SK-N-SH (cell line): ENCODE measurements around the gene AIMP2. TPM values are rescaled to one million over a fixed set of nuclear protein-coding genes. Genes with fewer than 3 reads are reported as not detected.
A peak's percentile ranks its signal among the peaks of the same experiment; 100 is the strongest.

Experiments
- CTCF ChIA-PET: fragments of 300-600, 350-600 bp; formaldehyde crosslinking; extraction: SDS; loops from one replicate; lab custom pipeline; 2021; lab: Yijun Ruan, JAX
- POLR2A ChIA-PET: fragments of 350-600 bp; sonication (Branson Sonifier 250); formaldehyde crosslinking; extraction: SDS; loops from one replicate; lab custom pipeline; 2020; ENCODE audit warnings: antibody characterized with exemption, inconsistent platforms; lab: Yijun Ruan, JAX
- DNase-seq: peaks from one replicate; pipeline ENCODE4 v3.0.0; 2012
- H2AFZ ChIP-seq: fragments of 200-600 bp; sonication (generic); 2 replicates; pipeline ENCODE4 v1.8.1; 2016; ENCODE audit warnings: antibody characterized with exemption, mild to moderate bottlenecking, low read depth
- H3F3A ChIP-seq: fragments of 200-600 bp; sonication (generic); replicated peaks from 2 replicates; pipeline ENCODE3; 2016; ENCODE audit warnings: antibody characterized with exemption, mild to moderate bottlenecking; ENCODE audit not compliant: insufficient read depth
- H3K27ac ChIP-seq, 2 experiments: fragments of 200-500 bp in 1 of 2; fragments of 200-600 bp in 1 of 2; sonication (Bioruptor generic) in 1 of 2; sonication (generic), shearing (Covaris generic) in 1 of 2; 2 replicates each; pipeline versions ENCODE4 v1.5.1 to v1.6.1; 2014 to 2016; ENCODE audit warnings: low read depth in 2 of 2, inconsistent platforms in 1 of 2, low read length in 1 of 2, mild to moderate bottlenecking in 1 of 2, mixed read lengths in 1 of 2
- H3K27me3 ChIP-seq: fragments of 200-600 bp; sonication (generic), shearing (Covaris generic); 2 replicates; pipeline ENCODE4 v1.6.1; 2016; ENCODE audit warnings: mixed run types; ENCODE audit not compliant: insufficient read depth
- H3K36me3 ChIP-seq, 2 experiments: fragments of 200-500 bp in 1 of 2; fragments of 200-600 bp in 1 of 2; sonication (Bioruptor generic) in 1 of 2; sonication (generic) in 1 of 2; replicated peaks in 1 of 2; 2 replicates each; pipeline versions ENCODE3 to v1.5.1; 2014 to 2016; ENCODE audit warnings: low read length in 1 of 2, mild to moderate bottlenecking in 1 of 2; ENCODE audit not compliant: insufficient read depth in 2 of 2, control insufficient read depth in 1 of 2
- H3K4me1 ChIP-seq, 2 experiments: fragments of 200-500 bp in 1 of 2; fragments of 200-600 bp in 1 of 2; sonication (Bioruptor generic) in 1 of 2; sonication (generic), shearing (Covaris generic) in 1 of 2; 2 replicates each; pipeline versions ENCODE4 v1.5.1 to v1.6.1; 2014 to 2016; ENCODE audit warnings: low read depth in 1 of 2, low read length in 1 of 2, mixed run types in 1 of 2; ENCODE audit not compliant: insufficient read depth in 2 of 2, control insufficient read depth in 1 of 2
- H3K4me2 ChIP-seq: fragments of 200-600 bp; sonication (generic), shearing (Covaris generic); 2 replicates; pipeline ENCODE4 v1.6.1; 2017; ENCODE audit warnings: mixed run types
- H3K4me3 ChIP-seq, 2 experiments: fragments of 200-500 bp in 1 of 2; fragments of 200-600 bp in 1 of 2; sonication (Bioruptor generic) in 1 of 2; sonication (generic), shearing (Covaris generic) in 1 of 2; 2 replicates each; pipeline versions ENCODE4 v1.5.1 to v1.8.1; 2014 to 2016; ENCODE audit warnings: low read depth in 2 of 2, inconsistent platforms in 1 of 2, low read length in 1 of 2, mild to moderate bottlenecking in 1 of 2, mixed read lengths in 1 of 2, moderate library complexity in 1 of 2
- H3K79me2 ChIP-seq: fragments of 200-600 bp; sonication (generic); 2 replicates; pipeline ENCODE4 v1.8.1; 2017; ENCODE audit warnings: mild to moderate bottlenecking; ENCODE audit not compliant: insufficient read depth
- H3K9ac ChIP-seq: fragments of 200-600 bp; sonication (generic); 2 replicates; pipeline ENCODE4 v1.6.1; 2017; ENCODE audit warnings: mixed run types
- H3K9me2 ChIP-seq: fragments of 200-600 bp; sonication (generic); 2 replicates; pipeline ENCODE4 v1.6.1; 2017; ENCODE audit warnings: mixed run types
- H3K9me3 ChIP-seq: fragments of 200-600 bp; sonication (generic); 2 replicates; pipeline ENCODE4 v1.6.1; 2017; ENCODE audit warnings: mixed run types, mild to moderate bottlenecking, moderate library complexity
- H4K20me1 ChIP-seq: fragments of 200-600 bp; sonication (generic); 2 replicates; pipeline ENCODE4 v1.6.1; 2017; ENCODE audit warnings: mild to moderate bottlenecking, mixed run types; ENCODE audit not compliant: insufficient read depth
- CHD2 ChIP-seq: fragments of 150-350 bp; IDR thresholded peaks from 2 replicates; pipeline ENCODE4 v1.6.1; 2018; ENCODE audit warnings: low read length; ENCODE audit not compliant: partially characterized antibody
- ELF1 ChIP-seq: IDR thresholded peaks from 2 replicates; pipeline ENCODE4 v1.4.0; 2012
- FOXJ3 ChIP-seq: sonication (generic); formaldehyde crosslinking; IDR thresholded peaks from 2 replicates; pipeline ENCODE4 v1.5.1; 2020; ENCODE audit warnings: mild to moderate bottlenecking, missing genetic modification reagents
- GABPA ChIP-seq: IDR thresholded peaks from 2 replicates; pipeline ENCODE4 v1.4.0; 2012; ENCODE audit warnings: low read depth, mild to moderate bottlenecking
- IRF3 ChIP-seq: fragments of 150-350 bp; IDR thresholded peaks from 2 replicates; pipeline ENCODE4 v1.6.1; 2016; ENCODE audit warnings: mild to moderate bottlenecking, low read depth, low read length
- JUND ChIP-seq: IDR thresholded peaks from 2 replicates; pipeline ENCODE4 v1.4.0; 2012
- MEF2A ChIP-seq: IDR thresholded peaks from 2 replicates; pipeline ENCODE4 v1.4.0; 2012; ENCODE audit warnings: low read depth, borderline replicate concordance
- MXI1 ChIP-seq: IDR thresholded peaks from 2 replicates; pipeline ENCODE4 v1.6.1; 2012; ENCODE audit warnings: mild to moderate bottlenecking, low read depth, low read length, improper control_type of control experiment
- NFIC ChIP-seq: IDR thresholded peaks from 2 replicates; pipeline ENCODE4 v1.4.0; 2012; ENCODE audit warnings: borderline replicate concordance
- RFX5 ChIP-seq: IDR thresholded peaks from 2 replicates; pipeline ENCODE4 v1.6.1; 2012; ENCODE audit warnings: mild to moderate bottlenecking, improper control_type of control experiment, low read length
- SIN3A ChIP-seq: IDR thresholded peaks from 2 replicates; pipeline ENCODE4 v1.6.1; 2012; ENCODE audit warnings: low read depth, mild to moderate bottlenecking, low read length, moderate library complexity, borderline replicate concordance
- SMC3 ChIP-seq: IDR thresholded peaks from 2 replicates; pipeline ENCODE4 v1.6.1; 2012; ENCODE audit warnings: low read depth, low read length, improper control_type of control experiment
- YY1 ChIP-seq: IDR thresholded peaks from 2 replicates; pipeline ENCODE4 v1.4.0; 2012; ENCODE audit warnings: low read depth, mild to moderate bottlenecking
- WGBS: methylation state at CpG from one replicate; pipeline ENCODE4 v1.1.6; 2017; ENCODE audit warnings: low lambda C conversion rate; 5-methylcytosine and 5-hydroxymethylcytosine counted together
- polyA plus RNA-seq, 3 experiments: library from polyadenylated mRNA; depleted of rRNA; stranded (reverse); fragments of >200 nt; gene quantifications; 2 replicates each; pipeline ENCODE4 v1.2.3, GENCODE V29; 2012
- TF ChIP-seq, protein P1 (sequence below): IDR thresholded peaks from 2 replicates; pipeline ENCODE4 v1.6.1; 2012; ENCODE audit warnings: mild to moderate bottlenecking, low read depth, low read length, moderate library complexity

The AIMP2 gene
- polyA plus RNA-seq, 1 of the 3 experiments (the other 2 are of a cell fraction) = 104 TPM

GRCh38 chr7:6015917-6016652 is 7.0 kb downstream of the AIMP2 start:
- no peaks in the 10 kb centered on the region for H3K9me2 ChIP-seq

More at GRCh38 chr7:6015917-6016652, 7.0 kb downstream of the AIMP2 start:
- H3K79me2 ChIP-seq = peaks cover 65% of the 10 kb centered on the region
- ChIA-PET CTCF (interaction anchor here (0.9 to 2.0 kb wide), 4 partner anchors 11 to 333 kb away, joined by 3 to 8 read pairs (median 4); no protein-coding TSS in a partner anchor), POLR2A (interaction anchor here (0.9 kb wide), 1 partner anchor 8 kb away, joined by 3 read pairs; no protein-coding TSS in a partner anchor)
- peaks cover 4% of the 10 kb centered on the region for H3F3A ChIP-seq
- no peak for DNase-seq
- H2AFZ ChIP-seq = no peak overlapping the region
- H3K4me3 ChIP-seq = no peak overlapping the region
- H3K4me1 ChIP-seq = peaks cover 0 to 14% of the 10 kb centered on the region in 2 experiments; a peak in 3 of 4 replicates
- H3K4me2 ChIP-seq = peak overlapping the region; percentile 28; the same call in 1 of the 2 replicates
- no peaks in the 10 kb centered on the region for H3K9me3 ChIP-seq
- H3K36me3 ChIP-seq = peaks cover 37 to 76% of the 10 kb centered on the region in 2 experiments
- no peak overlapping the region for H3K9ac ChIP-seq
- H4K20me1 ChIP-seq = no peaks in the 10 kb centered on the region
- H3K27me3 ChIP-seq = no peaks in the 10 kb centered on the region
- WGBS = 85% methylated on average over 8 of the region's 8 CpGs
- TF ChIP-seq, protein P1, sequence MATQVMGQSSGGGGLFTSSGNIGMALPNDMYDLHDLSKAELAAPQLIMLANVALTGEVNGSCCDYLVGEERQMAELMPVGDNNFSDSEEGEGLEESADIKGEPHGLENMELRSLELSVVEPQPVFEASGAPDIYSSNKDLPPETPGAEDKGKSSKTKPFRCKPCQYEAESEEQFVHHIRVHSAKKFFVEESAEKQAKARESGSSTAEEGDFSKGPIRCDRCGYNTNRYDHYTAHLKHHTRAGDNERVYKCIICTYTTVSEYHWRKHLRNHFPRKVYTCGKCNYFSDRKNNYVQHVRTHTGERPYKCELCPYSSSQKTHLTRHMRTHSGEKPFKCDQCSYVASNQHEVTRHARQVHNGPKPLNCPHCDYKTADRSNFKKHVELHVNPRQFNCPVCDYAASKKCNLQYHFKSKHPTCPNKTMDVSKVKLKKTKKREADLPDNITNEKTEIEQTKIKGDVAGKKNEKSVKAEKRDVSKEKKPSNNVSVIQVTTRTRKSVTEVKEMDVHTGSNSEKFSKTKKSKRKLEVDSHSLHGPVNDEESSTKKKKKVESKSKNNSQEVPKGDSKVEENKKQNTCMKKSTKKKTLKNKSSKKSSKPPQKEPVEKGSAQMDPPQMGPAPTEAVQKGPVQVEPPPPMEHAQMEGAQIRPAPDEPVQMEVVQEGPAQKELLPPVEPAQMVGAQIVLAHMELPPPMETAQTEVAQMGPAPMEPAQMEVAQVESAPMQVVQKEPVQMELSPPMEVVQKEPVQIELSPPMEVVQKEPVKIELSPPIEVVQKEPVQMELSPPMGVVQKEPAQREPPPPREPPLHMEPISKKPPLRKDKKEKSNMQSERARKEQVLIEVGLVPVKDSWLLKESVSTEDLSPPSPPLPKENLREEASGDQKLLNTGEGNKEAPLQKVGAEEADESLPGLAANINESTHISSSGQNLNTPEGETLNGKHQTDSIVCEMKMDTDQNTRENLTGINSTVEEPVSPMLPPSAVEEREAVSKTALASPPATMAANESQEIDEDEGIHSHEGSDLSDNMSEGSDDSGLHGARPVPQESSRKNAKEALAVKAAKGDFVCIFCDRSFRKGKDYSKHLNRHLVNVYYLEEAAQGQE = no peak
- no peak for TF ChIP-seq FOXJ3 (CRISPR knock-in tag)
- no peak for TF ChIP-seq CHD2
- no peak for TF ChIP-seq NFIC
- TF ChIP-seq RFX5 = no peak
- no peak for TF ChIP-seq GABPA
- TF ChIP-seq MXI1 = no peak
- TF ChIP-seq IRF3 = no peak
- TF ChIP-seq SIN3A = no peak
- TF ChIP-seq JUND = no peak
- no peak for TF ChIP-seq YY1
- no peak for TF ChIP-seq MEF2A
- no peak for TF ChIP-seq SMC3
- no peak for TF ChIP-seq ELF1
- H3K27ac ChIP-seq = peak overlapping the region in 1 of 2 experiments; percentile 73; a peak in 2 of 4 replicates
